ENCODE data around the gene NUP93. TPM values are rescaled to one million over a fixed set of nuclear protein-coding genes. Genes with fewer than 3 reads are reported as not detected.

The NUP93 gene
- total and polyA plus RNA-seq, 2 of the 8 experiments (the other 6 are each of a cell fraction or from before 2014, with no cell fraction given) = 147 to 201 TPM

DNA sequence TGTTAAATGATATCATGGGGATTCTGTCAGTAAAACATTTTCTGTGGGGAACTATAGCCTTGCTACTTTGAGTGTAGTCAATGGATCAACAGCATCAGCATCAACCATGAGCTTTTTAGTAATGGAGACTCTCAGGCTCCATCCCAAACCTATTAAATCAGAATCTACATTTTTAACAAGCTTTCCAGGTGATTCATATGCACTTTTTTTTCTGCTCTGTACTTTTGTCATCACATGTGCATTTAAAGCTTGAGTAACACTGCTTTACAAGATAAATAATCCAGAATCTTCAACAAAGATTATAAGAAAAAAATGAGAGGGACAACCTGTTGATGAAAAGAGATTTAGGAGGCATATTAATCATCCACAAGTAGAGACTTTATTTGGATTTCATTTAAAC is 23.5 kb downstream of the NUP93 start:
- no peak overlapping the region for H4K8ac ChIP-seq (ENCODE audit: extremely low read depth, insufficient read depth, low read length)
- no peak overlapping the region for H4K91ac ChIP-seq (replicated peaks; ENCODE audit: insufficient read length, low read length)
- peaks cover 4 to 20% (median 13%) of the 10 kb centered on the region in 4 experiments; a peak in 6 of 8 replicates for H3K36me3 ChIP-seq (ENCODE audit: control insufficient read depth in 2 of 4, insufficient read depth in 4 of 4, low read length in 3 of 4)
- no peak overlapping the region for H2BK120ac ChIP-seq (replicated peaks; ENCODE audit: low read depth, low read length)
- CTCF ChIA-PET (ENCODE audit: partially characterized antibody) = no interaction called here
- DNase-seq (ENCODE audit: low read depth in 1 of 2, low spot score in 2 of 2) = no peak
- POLR2A ChIA-PET (ENCODE audit: partially characterized antibody) = no interaction called here
- no peak overlapping the region for H2AFZ ChIP-seq (ENCODE audit: low read length)
- H3K4me1 ChIP-seq (replicated peaks in 1 of 4; ENCODE audit: control insufficient read depth in 3 of 4, insufficient read depth in 4 of 4, low read length in 3 of 4) = no peaks in the 10 kb centered on the region
- H3K14ac ChIP-seq (ENCODE audit: insufficient read length) = no peak overlapping the region
- H3K27me3 ChIP-seq (replicated peaks in 1 of 4; ENCODE audit: control insufficient read depth in 3 of 4, extremely low read depth in 1 of 4, insufficient read depth in 3 of 4, low read length in 3 of 4) = no peaks in the 10 kb centered on the region
- peaks cover 14% of the 10 kb centered on the region for H3K79me1 ChIP-seq (ENCODE audit: low read depth, low read length)
- H2BK12ac ChIP-seq (ENCODE audit: low read depth, low read length) = no peak overlapping the region
- H3K79me2 ChIP-seq (ENCODE audit: control insufficient read depth in 1 of 2, insufficient read depth in 2 of 2, low read length in 2 of 2) = peaks cover 0 to 73% of the 10 kb centered on the region in 2 experiments; a peak in 3 of 4 replicates
- H3K4me3 ChIP-seq (ENCODE audit: extremely low read depth in 1 of 4, insufficient read depth in 2 of 4, low read depth in 3 of 4, low read length in 4 of 4) = no peak overlapping the region
- no peaks in the 10 kb centered on the region; the same call in 1 of the 2 replicates for H3K23me2 ChIP-seq (ENCODE audit: low read depth, low read length)
- H2AK5ac ChIP-seq (ENCODE audit: low read depth, low read length) = no peak overlapping the region
- H4K20me1 ChIP-seq (replicated peaks in 1 of 2; ENCODE audit: control insufficient read depth in 1 of 2, insufficient read depth in 2 of 2, low read length in 2 of 2) = peaks cover 3 to 7% of the 10 kb centered on the region in 2 experiments
- no peak overlapping the region for H2BK5ac ChIP-seq (ENCODE audit: low read depth, low read length)
- H3K23ac ChIP-seq (ENCODE audit: insufficient read length) = no peak overlapping the region
- H3K27ac ChIP-seq (ENCODE audit: low read depth, low read length) = no peak overlapping the region
- no peak overlapping the region for H3K4me2 ChIP-seq (ENCODE audit: insufficient read depth in 1 of 2, low read depth in 2 of 2, low read length in 2 of 2)
- no peak overlapping the region for H3K18ac ChIP-seq (ENCODE audit: extremely low read depth, low read length)
- TF ChIP-seq SP2 (IDR thresholded peaks at IDR 0.05; ENCODE audit: low read length) (no peak), JUND (IDR thresholded peaks at IDR 0.05; ENCODE audit: low read length) (no peak), CBX5 (IDR thresholded peaks at IDR 0.05; ENCODE audit: low read depth, low read length) (no peak), EZH2 (IDR thresholded peaks at IDR 0.05; ENCODE audit: low read depth, low read length, severe bottlenecking) (no peak), SIN3A (conservative IDR thresholded peaks at IDR 0.05 in 1 of 2, IDR thresholded peaks at IDR 0.05 in 1 of 2; ENCODE audit: low read depth in 1 of 2, low read length in 2 of 2) (no peak), SUZ12 (IDR thresholded peaks at IDR 0.05; ENCODE audit: low read length) (no peak), PHF8 (conservative IDR thresholded peaks at IDR 0.05; ENCODE audit: low read depth, low read length) (no peak), TAF1 (IDR thresholded peaks at IDR 0.05; ENCODE audit: low read depth, low read length) (no peak), RAD21 (IDR thresholded peaks at IDR 0.05 in 1 of 2, conservative IDR thresholded peaks at IDR 0.05 in 1 of 2; ENCODE audit: low read depth in 2 of 2, low read length in 2 of 2) (no peak), TEAD4 (IDR thresholded peaks at IDR 0.05; ENCODE audit: low read depth, low read length) (no peak), TCF12 (IDR thresholded peaks at IDR 0.05; ENCODE audit: low read depth, low read length) (no peak), POU5F1 (IDR thresholded peaks at IDR 0.05; ENCODE audit: low read depth, low read length) (no peak)
- TF ChIP-seq, protein P1, sequence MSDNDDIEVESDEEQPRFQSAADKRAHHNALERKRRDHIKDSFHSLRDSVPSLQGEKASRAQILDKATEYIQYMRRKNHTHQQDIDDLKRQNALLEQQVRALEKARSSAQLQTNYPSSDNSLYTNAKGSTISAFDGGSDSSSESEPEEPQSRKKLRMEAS (IDR thresholded peaks at IDR 0.05) = no peak
- FAIRE-seq = no peak
- H2BK20ac ChIP-seq (ENCODE audit: low read length) = no peak overlapping the region
- no peak overlapping the region for H2BK15ac ChIP-seq (ENCODE audit: low read length)
- no peak overlapping the region for H3K9ac ChIP-seq (replicated peaks in 1 of 4; ENCODE audit: extremely low read depth in 1 of 4, low read depth in 3 of 4, low read length in 3 of 4)
- H3K4ac ChIP-seq (replicated peaks; ENCODE audit: insufficient read length, low read depth, low read length) = no peak overlapping the region
- H3K9me3 ChIP-seq (ENCODE audit: insufficient read depth in 2 of 2, low read depth in 1 of 2, low read length in 1 of 2) = peaks cover 9 to 14% of the 10 kb centered on the region in 2 experiments; a peak in 3 of 4 replicates
- H3K56ac ChIP-seq (replicated peaks; ENCODE audit: insufficient read length, low read depth, low read length) = no peak overlapping the region
- H4K5ac ChIP-seq (ENCODE audit: insufficient read length, low read depth, low read length) = no peak overlapping the region

All from H1 (cell line).